Measurements from ENCODE around the gene B3GNT5. TPM values are rescaled to one million over a fixed set of nuclear protein-coding genes. Genes with fewer than 3 reads are reported as not detected.
"Not testable (repeated sequence)": the region's sequence is repeated elsewhere in the genome, so short reads cannot be mapped to it uniquely, and the experiment has no call there.

B3GNT5 gene
- total RNA-seq, 1 experiment from 2014 or later = 6.2 TPM

GRCh38 chr3:183230251-183230650 is 22.8 kb upstream of the B3GNT5 start:
- DNase-seq (ENCODE audit: low read depth) = not testable (repeated sequence)

GRCh38 chr3:183230826-183231225 is 22.2 kb upstream of the B3GNT5 start:
- no peak for DNase-seq (ENCODE audit: low read depth)

GRCh38 chr3:183233966-183234365 is 19.1 kb upstream of the B3GNT5 start:
- DNase-seq (ENCODE audit: low read depth) = peak; percentile 29

- DNase-seq (ENCODE audit: low read depth) = peak; percentile 12
Observed at GRCh38 chr3:183239046-183239445, 14.0 kb upstream of the B3GNT5 start.

GRCh38 chr3:183242431-183242830 is 10.6 kb upstream of the B3GNT5 start:
- no peak for DNase-seq (ENCODE audit: low read depth)

GRCh38 chr3:183244219-183244618 is 8.8 kb upstream of the B3GNT5 start:
- DNase-seq (ENCODE audit: low read depth) = peak; percentile 87

GRCh38 chr3:183244981-183245476 is 8.0 kb upstream of the B3GNT5 start:
- DNase-seq (ENCODE audit: low read depth) = no peak

GRCh38 chr3:183247011-183247589 is 6.0 kb upstream of the B3GNT5 start:
- DNase-seq (ENCODE audit: low read depth) = peak; percentile 20

GRCh38 chr3:183249006-183249718 is 3.9 kb upstream of the B3GNT5 start:
- DNase-seq (ENCODE audit: low read depth) = no peak

- no peak for DNase-seq (ENCODE audit: low read depth)
Observed at GRCh38 chr3:183252118-183252782, 803 bp upstream of the B3GNT5 start.

- DNase-seq (ENCODE audit: low read depth) = peak; percentile 64
Observed at GRCh38 chr3:183253528-183254486, 754 bp downstream of the B3GNT5 start.

GRCh38 chr3:183254487-183255347 is 1.7 kb downstream of the B3GNT5 start:
- peak; percentile 6 for DNase-seq (ENCODE audit: low read depth)

GRCh38 chr3:183255348-183255730 is 2.3 kb downstream of the B3GNT5 start:
- peak; percentile 16 for DNase-seq (ENCODE audit: low read depth)

GRCh38 chr3:183259087-183259486 is 6.0 kb downstream of the B3GNT5 start:
- no peak for DNase-seq (ENCODE audit: low read depth)

GRCh38 chr3:183259621-183260020 is 6.6 kb downstream of the B3GNT5 start:
- no peak for DNase-seq (ENCODE audit: low read depth)

GRCh38 chr3:183260167-183260904 is 7.3 kb downstream of the B3GNT5 start:
- DNase-seq (ENCODE audit: low read depth) = no peak

GRCh38 chr3:183261151-183261724 is 8.2 kb downstream of the B3GNT5 start:
- no peak for DNase-seq (ENCODE audit: low read depth)

GRCh38 chr3:183262875-183263378 is 9.9 kb downstream of the B3GNT5 start:
- DNase-seq (ENCODE audit: low read depth) = no peak

- no peak for DNase-seq (ENCODE audit: low read depth)
Observed at GRCh38 chr3:183264268-183264667, 11.2 kb downstream of the B3GNT5 start.
